DMS 273 (cell line): Measurements from ENCODE around the gene SLC6A3.
"Not testable (repeated sequence)": the region's sequence is repeated elsewhere in the genome, so short reads cannot be mapped to it uniquely, and the experiment has no call there.

Experiments used
- DNase-seq: peaks from one replicate; lab custom pipeline; 2025; ENCODE audit not compliant: unreplicated experiment; lab: John Stamatoyannopoulos, UW

SLC6A3 gene

GRCh38 chr5:1422522-1422921 lies 22.7 kb downstream of the SLC6A3 start:
- DNase-seq: not testable (repeated sequence)

- DNase-seq: no peak
Observed at GRCh38 chr5:1421521-1422341, 23.5 kb downstream of the SLC6A3 start.

- no peak for DNase-seq
Observed at GRCh38 chr5:1420211-1421195, 24.7 kb downstream of the SLC6A3 start.

GRCh38 chr5:1419476-1420210 lies 25.6 kb downstream of the SLC6A3 start:
- DNase-seq: no peak

- no peak for DNase-seq
Observed at GRCh38 chr5:1418921-1419280, 26.3 kb downstream of the SLC6A3 start.

GRCh38 chr5:1418238-1418920 lies 26.9 kb downstream of the SLC6A3 start:
- DNase-seq: no peak

GRCh38 chr5:1417586-1418225 lies 27.5 kb downstream of the SLC6A3 start:
- no peak for DNase-seq

GRCh38 chr5:1416856-1417469 lies 28.3 kb downstream of the SLC6A3 start:
- no peak for DNase-seq

- DNase-seq: no peak
Observed at GRCh38 chr5:1415626-1416360, 29.4 kb downstream of the SLC6A3 start.

GRCh38 chr5:1415059-1415425 lies 30.2 kb downstream of the SLC6A3 start:
- DNase-seq: no peak

- DNase-seq: no peak
Observed at GRCh38 chr5:1414311-1415058, 30.8 kb downstream of the SLC6A3 start.

- no peak for DNase-seq
Observed at GRCh38 chr5:1413611-1414241, 31.5 kb downstream of the SLC6A3 start.

- no peak for DNase-seq
Observed at GRCh38 chr5:1413211-1413610, 32.0 kb downstream of the SLC6A3 start.

- no peak for DNase-seq
Observed at GRCh38 chr5:1412621-1413020, 32.6 kb downstream of the SLC6A3 start.

- DNase-seq: no peak
Observed at GRCh38 chr5:1412163-1412562, 33.1 kb downstream of the SLC6A3 start.

GRCh38 chr5:1411099-1411498 lies 34.1 kb downstream of the SLC6A3 start:
- no peak for DNase-seq

- DNase-seq: no peak
Observed at GRCh38 chr5:1410156-1411014, 34.9 kb downstream of the SLC6A3 start.
